H1 (cell line): ENCODE results near the gene NOL4L. TPM values are rescaled to one million over a fixed set of nuclear protein-coding genes. Genes with fewer than 3 reads are reported as not detected.

Experiments
- CTCF ChIA-PET: fragments of 300-600 bp; sonication (Branson Sonifier 250); formaldehyde crosslinking; loops from one replicate; lab custom pipeline; 2021; ENCODE audit not compliant: partially characterized antibody; lab: Charles Lee
- POLR2A ChIA-PET: fragments of 300-600 bp; sonication (Branson Sonifier 250); formaldehyde crosslinking; loops from one replicate; lab custom pipeline; 2021; ENCODE audit warnings: inconsistent platforms; ENCODE audit not compliant: partially characterized antibody; lab: Charles Lee
- DNase-seq, 2 experiments: peaks; one replicate each; pipeline versions ENCODE4 v3.0.0 to v3.0.0-alpha.2; 2010 to 2022; ENCODE audit warnings: low spot score in 2 of 2, low read depth in 1 of 2, mixed read lengths in 1 of 2
- FAIRE-seq: peaks from 2 replicates; lab custom pipeline; 2011; peaks lifted over from hg19 to GRCh38; lab: Jason Lieb, UNC
- H2AFZ ChIP-seq: 2 replicates; pipeline ENCODE4 v1.8.1; 2012; ENCODE audit warnings: low read length, inconsistent platforms
- H2AK5ac ChIP-seq: 2 replicates; pipeline ENCODE4 v1.6.1; 2013; ENCODE audit warnings: low read depth, low read length
- H2BK120ac ChIP-seq: replicated peaks from 2 replicates; pipeline ENCODE3; 2013; ENCODE audit warnings: low read depth, low read length, inconsistent platforms
- H2BK12ac ChIP-seq: 2 replicates; pipeline ENCODE4 v1.6.1; 2013; ENCODE audit warnings: low read depth, low read length
- H2BK15ac ChIP-seq: 2 replicates; pipeline ENCODE4 v1.6.1; 2013; ENCODE audit warnings: low read length
- H2BK20ac ChIP-seq: 2 replicates; pipeline ENCODE4 v1.6.1; 2013; ENCODE audit warnings: low read length
- H2BK5ac ChIP-seq: 2 replicates; pipeline ENCODE4 v1.6.1; 2013; ENCODE audit warnings: low read depth, low read length
- H3K14ac ChIP-seq: 2 replicates; pipeline ENCODE4 v1.6.1; 2013; ENCODE audit warnings: inconsistent platforms; ENCODE audit not compliant: insufficient read length
- H3K18ac ChIP-seq: 2 replicates; pipeline ENCODE4 v1.6.1; 2013; ENCODE audit warnings: low read length; ENCODE audit errors: extremely low read depth
- H3K23ac ChIP-seq: 2 replicates; pipeline ENCODE4 v1.6.1; 2013; ENCODE audit warnings: inconsistent platforms; ENCODE audit not compliant: insufficient read length
- H3K23me2 ChIP-seq: 2 replicates; pipeline ENCODE4 v1.6.1; 2013; ENCODE audit warnings: low read depth, low read length
- H3K27ac ChIP-seq: 2 replicates; pipeline ENCODE4 v1.6.1; 2011; ENCODE audit warnings: low read depth, low read length, inconsistent platforms
- H3K27me3 ChIP-seq, 4 experiments: replicated peaks in 1 of 4; 1 replicate in 1 of 4; 2 replicates in 3 of 4; pipeline versions ENCODE4 v1.6.1 to v1.8.1; 2011 to 2013; ENCODE audit warnings: low read length in 3 of 4, mild to moderate bottlenecking in 3 of 4, inconsistent platforms in 2 of 4, mixed read lengths in 2 of 4, moderate library complexity in 1 of 4; ENCODE audit not compliant: control insufficient read depth in 3 of 4, insufficient read depth in 3 of 4; ENCODE audit errors: extremely low read depth in 1 of 4
- H3K36me3 ChIP-seq, 4 experiments: 2 replicates each; pipeline versions ENCODE4 v1.6.1 to v1.8.1; 2011 to 2013; ENCODE audit warnings: mild to moderate bottlenecking in 4 of 4, low read length in 3 of 4, moderate library complexity in 2 of 4, control low read depth in 1 of 4, inconsistent platforms in 1 of 4; ENCODE audit not compliant: insufficient read depth in 4 of 4, control insufficient read depth in 2 of 4
- H3K4ac ChIP-seq: replicated peaks from 2 replicates; pipeline ENCODE3; 2013; ENCODE audit warnings: low read length, low read depth, mixed read lengths, inconsistent platforms; ENCODE audit not compliant: insufficient read length
- H3K4me1 ChIP-seq, 4 experiments: replicated peaks in 1 of 4; 1 replicate in 1 of 4; 2 replicates in 3 of 4; pipeline versions ENCODE4 v1.6.1 to v1.8.1; 2011 to 2013; ENCODE audit warnings: low read length in 3 of 4, inconsistent platforms in 2 of 4, mixed read lengths in 1 of 4; ENCODE audit not compliant: insufficient read depth in 4 of 4, control insufficient read depth in 3 of 4
- H3K4me2 ChIP-seq, 2 experiments: 2 replicates each; pipeline versions ENCODE4 v1.6.1 to v1.8.1; 2011 to 2013; ENCODE audit warnings: low read depth in 2 of 2, low read length in 2 of 2, control low read depth in 1 of 2, inconsistent platforms in 1 of 2, mild to moderate bottlenecking in 1 of 2; ENCODE audit not compliant: insufficient read depth in 1 of 2
- H3K4me3 ChIP-seq, 4 experiments: fragments of 200-600, 300-600 bp in 1 of 4; sonication (generic), shearing (Covaris generic), sonication (Bioruptor Twin) in 1 of 4; 2 replicates each; pipeline versions ENCODE4 v1.5.1 to v1.8.1; 2011 to 2016; ENCODE audit warnings: low read length in 4 of 4, low read depth in 3 of 4, control low read depth in 2 of 4, inconsistent platforms in 2 of 4, mild to moderate bottlenecking in 2 of 4, mixed read lengths in 1 of 4, moderate library complexity in 1 of 4; ENCODE audit not compliant: insufficient read depth in 2 of 4; ENCODE audit errors: extremely low read depth in 1 of 4
- H3K56ac ChIP-seq: replicated peaks from 2 replicates; pipeline ENCODE3; 2013; ENCODE audit warnings: low read depth, mild to moderate bottlenecking, mixed read lengths, low read length, inconsistent platforms; ENCODE audit not compliant: insufficient read length
- H3K79me1 ChIP-seq: 2 replicates; pipeline ENCODE4 v1.6.1; 2013; ENCODE audit warnings: low read depth, low read length, control low read depth
- H3K79me2 ChIP-seq, 2 experiments: 2 replicates each; pipeline versions ENCODE4 v1.6.1 to v1.8.1; 2012 to 2013; ENCODE audit warnings: low read length in 2 of 2, mild to moderate bottlenecking in 2 of 2, inconsistent platforms in 1 of 2; ENCODE audit not compliant: insufficient read depth in 2 of 2, control insufficient read depth in 1 of 2
- H3K9ac ChIP-seq, 4 experiments: replicated peaks in 1 of 4; 1 replicate in 1 of 4; 2 replicates in 3 of 4; pipeline versions ENCODE4 v1.6.1 to v1.8.1; 2011 to 2013; ENCODE audit warnings: low read depth in 3 of 4, low read length in 3 of 4, control low read depth in 2 of 4, mild to moderate bottlenecking in 2 of 4, moderate library complexity in 2 of 4, inconsistent platforms in 1 of 4; ENCODE audit errors: extremely low read depth in 1 of 4
- H3K9me3 ChIP-seq, 2 experiments: 2 replicates each; pipeline versions ENCODE4 v1.6.1 to v1.8.1; 2012 to 2013; ENCODE audit warnings: mild to moderate bottlenecking in 2 of 2, moderate library complexity in 2 of 2, control low read depth in 1 of 2, inconsistent platforms in 1 of 2, low read depth in 1 of 2, low read length in 1 of 2, mixed read lengths in 1 of 2; ENCODE audit not compliant: insufficient read depth in 2 of 2
- H4K20me1 ChIP-seq, 2 experiments: replicated peaks in 1 of 2; 2 replicates each; pipeline versions ENCODE3 to v1.8.1; 2011 to 2013; ENCODE audit warnings: inconsistent platforms in 2 of 2, low read length in 2 of 2, mild to moderate bottlenecking in 1 of 2; ENCODE audit not compliant: insufficient read depth in 2 of 2, control insufficient read depth in 1 of 2
- H4K5ac ChIP-seq: 2 replicates; pipeline ENCODE4 v1.6.1; 2013; ENCODE audit warnings: low read length, low read depth, mixed read lengths, inconsistent platforms; ENCODE audit not compliant: insufficient read length
- H4K8ac ChIP-seq: 2 replicates; pipeline ENCODE4 v1.8.0; 2013; ENCODE audit warnings: mild to moderate bottlenecking, moderate library complexity, low read length, inconsistent platforms; ENCODE audit not compliant: insufficient read depth; ENCODE audit errors: extremely low read depth
- H4K91ac ChIP-seq: replicated peaks from 2 replicates; pipeline ENCODE3; 2013; ENCODE audit warnings: low read length, mixed read lengths, inconsistent platforms; ENCODE audit not compliant: insufficient read length
- BACH1 ChIP-seq: IDR thresholded peaks from 2 replicates; pipeline ENCODE4 v1.6.1; 2012; ENCODE audit warnings: low read length, improper control_type of control experiment
- CBX5 ChIP-seq: fragments of 300-800, 300-1000 bp; sonication (generic); IDR thresholded peaks from 2 replicates; pipeline ENCODE4 v1.7.1; 2016; ENCODE audit warnings: antibody characterized with exemption, low read length, low read depth
- CHD1 ChIP-seq: IDR thresholded peaks from 2 replicates; pipeline ENCODE4 v1.6.1; 2012; ENCODE audit warnings: low read depth, low read length, improper control_type of control experiment
- CHD2 ChIP-seq: IDR thresholded peaks from 2 replicates; pipeline ENCODE4 v1.6.1; 2012; ENCODE audit warnings: low read length, improper control_type of control experiment
- CTBP2 ChIP-seq: IDR thresholded peaks from 2 replicates; pipeline ENCODE4 v1.7.0; 2011; ENCODE audit warnings: borderline replicate concordance, mild to moderate bottlenecking, moderate library complexity, mixed read lengths, low read length; ENCODE audit not compliant: insufficient read depth, insufficient read length
- EZH2 ChIP-seq: fragments of 200-600 bp; sonication (generic); IDR thresholded peaks from 2 replicates; pipeline ENCODE4 v1.7.1; 2012; ENCODE audit warnings: low read depth, mild to moderate bottlenecking, moderate library complexity, low read length, inconsistent platforms; ENCODE audit not compliant: severe bottlenecking
- POLR2AphosphoS5 ChIP-seq: IDR thresholded peaks from 2 replicates; pipeline ENCODE4 v1.6.1; 2011; ENCODE audit warnings: low read depth, low read length
- SIN3A ChIP-seq, 2 experiments: IDR thresholded peaks in 1 of 2; conservative IDR thresholded peaks in 1 of 2; 2 replicates each; pipeline ENCODE4 v1.6.1; 2011 to 2012; ENCODE audit warnings: low read length in 2 of 2, improper control_type of control experiment in 1 of 2, low read depth in 1 of 2, mild to moderate bottlenecking in 1 of 2
- SP2 ChIP-seq: IDR thresholded peaks from 2 replicates; pipeline ENCODE4 v1.6.1; 2012; ENCODE audit warnings: mild to moderate bottlenecking, low read length, inconsistent platforms
- USF2 ChIP-seq: IDR thresholded peaks from 2 replicates; pipeline ENCODE4 v1.6.1; 2011; ENCODE audit warnings: low read length, improper control_type of control experiment
- whole genome bisulfite sequencing, 2 experiments: shearing (Covaris generic) in 1 of 2; methylation state at CpG; one replicate each; pipeline versions ENCODE4 v1.1.6 to v1.1.7; 2013 to 2015; ENCODE audit warnings: low lambda C conversion rate in 2 of 2, mixed read lengths in 2 of 2, inconsistent platforms in 1 of 2, low coverage in 1 of 2, missing lambda C conversion rate in 1 of 2; ENCODE audit not compliant: insufficient replicate concordance in 2 of 2, insufficient coverage in 1 of 2, insufficient read length in 1 of 2; ENCODE audit errors: extremely low coverage in 1 of 2, missing lambda C conversion rate in 1 of 2; 5-methylcytosine and 5-hydroxymethylcytosine counted together
- polyA plus RNA-seq, 7 experiments: library from polyadenylated mRNA; depleted of rRNA in 3 of 7; stranded (reverse) in 5 of 7; unstranded in 2 of 7; fragments of >200 nt in 5 of 7; fragments of 200-250 nt in 2 of 7; gene quantifications; 1 replicate in 5 of 7; 2 replicates in 1 of 7; 4 replicates in 1 of 7; pipeline versions ENCODE4 v1.2.1 to v1.2.3, GENCODE V29; 2011 to 2013; ENCODE audit warnings: missing spikeins in 2 of 7, mixed read lengths in 2 of 7
- total RNA-seq: library from RNA; stranded (reverse); fragmentation: NEBNext Ultra II Directional; extraction: Animal tissue kit (Norgen Biotek cat#: 25700); gene quantifications from 2 replicates; pipeline ENCODE4 v1.2.1, GENCODE V29; 2021
- TF ChIP-seq, protein P1 (sequence below): IDR thresholded peaks from 2 replicates; pipeline ENCODE4 v1.6.1; 2011; ENCODE audit warnings: low read depth, mild to moderate bottlenecking, low read length; ENCODE audit not compliant: insufficient read depth

The NOL4L gene
- total and polyA plus RNA-seq, 2 of the 8 experiments (the other 6 are each of a cell fraction or from before 2014, with no cell fraction given) = 15.3 to 23.7 TPM

GRCh38 chr20:32567384-32568178 is 17.6 kb downstream of the NOL4L start:
- H2BK15ac ChIP-seq = no peak overlapping the region
- peaks cover 5% of the 10 kb centered on the region; the same call in 1 of the 2 replicates for H3K23me2 ChIP-seq
- no peak overlapping the region for H2BK20ac ChIP-seq
- no peak overlapping the region for H4K91ac ChIP-seq
- H3K14ac ChIP-seq = no peak overlapping the region
- no peak for DNase-seq
- no peaks in the 10 kb centered on the region for H3K9me3 ChIP-seq
- no peak overlapping the region for H3K4ac ChIP-seq
- H4K5ac ChIP-seq = no peak overlapping the region
- no peak overlapping the region for H3K23ac ChIP-seq
- no peak overlapping the region for H3K9ac ChIP-seq
- CTCF ChIA-PET = no interaction called here
- no peak overlapping the region for H3K18ac ChIP-seq
- WGBS, 2 experiments = 97 to 100% methylated on average over 2 to 6 of the region's 6 CpGs
- H2AK5ac ChIP-seq = peak overlapping the region; percentile 92; the same call in 1 of the 2 replicates
- H3K27me3 ChIP-seq = no peaks in the 10 kb centered on the region; a peak in 2 of 7 replicates
- no peak overlapping the region for H3K4me2 ChIP-seq
- H3K27ac ChIP-seq = no peak overlapping the region
- no peaks in the 10 kb centered on the region; the same call in 1 of the 2 replicates for H3K79me1 ChIP-seq
- H4K8ac ChIP-seq = no peak overlapping the region
- peaks cover 0 to 19% (median 11%) of the 10 kb centered on the region in 4 experiments; a peak in 5 of 7 replicates for H3K4me1 ChIP-seq
- H3K79me2 ChIP-seq = no peaks in the 10 kb centered on the region
- peaks cover 0 to 5% of the 10 kb centered on the region in 2 experiments for H4K20me1 ChIP-seq
- no peak overlapping the region for H2BK5ac ChIP-seq
- no peak overlapping the region for H2BK120ac ChIP-seq
- H3K56ac ChIP-seq = peak overlapping the region; percentile 67
- POLR2A ChIA-PET = no interaction called here
- H2AFZ ChIP-seq = no peak overlapping the region
- H2BK12ac ChIP-seq = peak overlapping the region; percentile 41; the same call in 1 of the 2 replicates
- FAIRE-seq = no peak
- H3K36me3 ChIP-seq = no peaks in the 10 kb centered on the region
- no peak overlapping the region for H3K4me3 ChIP-seq
- TF ChIP-seq EZH2 (no peak), POLR2AphosphoS5 (no peak), SIN3A (conservative IDR thresholded peaks at IDR 0.05 in 1 of 2, IDR thresholded peaks at IDR 0.05 in 1 of 2; ENCODE audit: low read depth in 1 of 2, low read length in 2 of 2) (no peak), SP2 (no peak), USF2 (no peak), CHD2 (no peak), CBX5 (no peak), CTBP2 (no peak), BACH1 (no peak), CHD1 (no peak)
- TF ChIP-seq, protein P1, sequence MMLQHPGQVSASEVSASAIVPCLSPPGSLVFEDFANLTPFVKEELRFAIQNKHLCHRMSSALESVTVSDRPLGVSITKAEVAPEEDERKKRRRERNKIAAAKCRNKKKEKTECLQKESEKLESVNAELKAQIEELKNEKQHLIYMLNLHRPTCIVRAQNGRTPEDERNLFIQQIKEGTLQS = no peak
